ENCODE results near the gene RBM12.

- TF ChIP-seq, protein P1, sequence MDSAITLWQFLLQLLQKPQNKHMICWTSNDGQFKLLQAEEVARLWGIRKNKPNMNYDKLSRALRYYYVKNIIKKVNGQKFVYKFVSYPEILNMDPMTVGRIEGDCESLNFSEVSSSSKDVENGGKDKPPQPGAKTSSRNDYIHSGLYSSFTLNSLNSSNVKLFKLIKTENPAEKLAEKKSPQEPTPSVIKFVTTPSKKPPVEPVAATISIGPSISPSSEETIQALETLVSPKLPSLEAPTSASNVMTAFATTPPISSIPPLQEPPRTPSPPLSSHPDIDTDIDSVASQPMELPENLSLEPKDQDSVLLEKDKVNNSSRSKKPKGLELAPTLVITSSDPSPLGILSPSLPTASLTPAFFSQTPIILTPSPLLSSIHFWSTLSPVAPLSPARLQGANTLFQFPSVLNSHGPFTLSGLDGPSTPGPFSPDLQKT (IDR thresholded peaks at IDR 0.05; ENCODE audit: borderline replicate concordance, low read depth, low read length): no peak
- no peak for TF ChIP-seq ZNF792 (tag by site-specific recombination; IDR thresholded peaks at IDR 0.05)
- TF ChIP-seq ZNF600 (tag by site-specific recombination; IDR thresholded peaks at IDR 0.05): no peak
- no peak for TF ChIP-seq CTCF (tag by site-specific recombination; IDR thresholded peaks at IDR 0.05)
- TF ChIP-seq ZNF529 (tag by site-specific recombination; IDR thresholded peaks at IDR 0.05; ENCODE audit: insufficient replicate concordance): no peak
- TF ChIP-seq ZNF76 (tag by site-specific recombination; IDR thresholded peaks at IDR 0.05; ENCODE audit: borderline replicate concordance, low read depth): no peak
- TF ChIP-seq ZBTB11 (tag by site-specific recombination; conservative IDR thresholded peaks at IDR 0.05; ENCODE audit: low read depth): no peak
Measured at GRCh38 chr20:35604449-35604747, 60.3 kb downstream of the RBM12 start.

Data from HEK293 (cell line).